ENCODE measurements around the gene DYNLRB1. TPM values are rescaled to one million over a fixed set of nuclear protein-coding genes. Genes with fewer than 3 reads are reported as not detected.

Gene DYNLRB1
- total RNA-seq, 4 donors from 2014 or later, result 119 to 231 (median 210) TPM

DNA sequence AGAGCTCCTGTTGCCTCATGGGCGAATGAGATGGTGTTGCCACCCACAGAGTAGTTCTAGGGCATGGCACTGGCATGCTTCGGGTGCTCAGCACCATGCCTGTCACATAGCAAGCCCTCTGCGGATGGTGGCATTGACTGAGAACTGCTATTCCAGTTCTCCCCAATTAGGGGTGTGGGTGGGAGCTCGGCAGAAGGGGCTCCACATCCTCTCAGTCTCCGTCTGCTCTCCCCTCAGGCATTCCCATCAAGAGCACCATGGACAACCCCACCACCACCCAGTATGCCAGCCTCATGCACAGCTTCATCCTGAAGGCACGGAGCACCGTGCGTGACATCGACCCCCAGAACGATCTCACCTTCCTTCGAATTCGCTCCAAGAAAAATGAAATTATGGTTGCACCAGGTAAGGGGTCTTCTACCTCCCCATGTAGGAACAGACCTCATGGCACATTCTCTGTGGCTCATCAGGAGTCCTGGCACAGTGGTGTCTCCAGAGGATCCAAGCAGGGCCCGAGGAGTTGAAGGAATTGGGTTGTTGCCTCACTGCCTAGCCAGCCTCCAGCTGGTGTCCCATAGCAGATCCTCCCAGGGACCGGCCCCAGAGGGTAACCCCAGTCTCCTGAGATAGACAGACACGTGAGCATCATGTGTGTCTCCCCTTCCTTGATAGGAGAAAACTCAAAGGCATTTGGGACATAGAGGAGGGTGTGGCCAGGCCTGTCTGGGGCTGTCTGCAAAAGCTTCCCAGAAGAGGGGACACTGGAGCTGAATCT is 18.4 kb downstream of the DYNLRB1 start:
- H3K36me3 ChIP-seq, result peaks cover 48 to 59% of the 10 kb centered on the region in 2 donors
- TF ChIP-seq POLR2A (IDR thresholded peaks at IDR 0.05), result no peak
- TF ChIP-seq, protein P1, sequence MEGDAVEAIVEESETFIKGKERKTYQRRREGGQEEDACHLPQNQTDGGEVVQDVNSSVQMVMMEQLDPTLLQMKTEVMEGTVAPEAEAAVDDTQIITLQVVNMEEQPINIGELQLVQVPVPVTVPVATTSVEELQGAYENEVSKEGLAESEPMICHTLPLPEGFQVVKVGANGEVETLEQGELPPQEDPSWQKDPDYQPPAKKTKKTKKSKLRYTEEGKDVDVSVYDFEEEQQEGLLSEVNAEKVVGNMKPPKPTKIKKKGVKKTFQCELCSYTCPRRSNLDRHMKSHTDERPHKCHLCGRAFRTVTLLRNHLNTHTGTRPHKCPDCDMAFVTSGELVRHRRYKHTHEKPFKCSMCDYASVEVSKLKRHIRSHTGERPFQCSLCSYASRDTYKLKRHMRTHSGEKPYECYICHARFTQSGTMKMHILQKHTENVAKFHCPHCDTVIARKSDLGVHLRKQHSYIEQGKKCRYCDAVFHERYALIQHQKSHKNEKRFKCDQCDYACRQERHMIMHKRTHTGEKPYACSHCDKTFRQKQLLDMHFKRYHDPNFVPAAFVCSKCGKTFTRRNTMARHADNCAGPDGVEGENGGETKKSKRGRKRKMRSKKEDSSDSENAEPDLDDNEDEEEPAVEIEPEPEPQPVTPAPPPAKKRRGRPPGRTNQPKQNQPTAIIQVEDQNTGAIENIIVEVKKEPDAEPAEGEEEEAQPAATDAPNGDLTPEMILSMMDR (IDR thresholded peaks at IDR 0.05), result no peak
- no peaks in the 10 kb centered on the region for H3K27me3 ChIP-seq
- no peak overlapping the region for H3K4me3 ChIP-seq (replicated peaks in 1 of 3)
- no peak for DNase-seq
- H3K9me3 ChIP-seq, result no peaks in the 10 kb centered on the region
- no peak overlapping the region for H3K27ac ChIP-seq
- H3K4me1 ChIP-seq, result peaks cover 0 to 6% of the 10 kb centered on the region in 2 donors
- intact Hi-C loops (cut with DNase I), result loop anchor here (10.0 kb wide), 1 partner anchor 220 kb away; no protein-coding TSS in a partner anchor
- 88 to 91% methylated on average over 13 to 15 of the region's 15 CpGs for WGBS, 2 donors

DNA sequence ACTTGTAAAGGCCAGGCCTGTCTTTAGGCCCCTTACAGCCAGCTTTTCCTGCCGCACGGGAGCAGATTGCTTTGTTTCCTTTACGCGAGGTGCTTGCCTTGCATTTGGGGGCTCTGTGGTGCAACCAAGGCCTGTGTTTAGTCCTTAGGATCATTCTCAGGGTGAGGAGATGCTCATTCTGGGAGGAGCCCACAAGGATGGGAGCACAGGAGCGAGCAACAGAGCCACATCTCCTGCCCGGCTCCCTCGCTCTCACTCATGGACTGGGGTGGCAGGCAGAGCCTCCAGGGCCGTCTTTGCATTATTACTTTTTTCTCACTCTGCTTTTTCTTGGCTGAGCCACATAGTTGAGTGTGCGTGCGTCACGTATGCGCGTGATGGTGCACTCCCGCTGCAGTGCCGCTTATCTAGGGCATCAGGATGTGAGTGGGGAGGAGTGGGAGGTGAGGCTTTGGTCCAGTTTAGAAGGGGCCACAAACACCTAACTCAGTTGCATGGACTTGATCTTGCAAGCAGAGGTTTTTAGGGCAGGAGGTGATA is 19.1 kb downstream of the DYNLRB1 start:
- WGBS, 2 donors, result 95 to 96% methylated on average over 15 of the region's 15 CpGs
- intact Hi-C loops (cut with DNase I), result loop anchor here (10.0 kb wide), 1 partner anchor 221 kb away; no protein-coding TSS in a partner anchor
- TF ChIP-seq, protein P1 (IDR thresholded peaks at IDR 0.05), result no peak
- no peak for TF ChIP-seq POLR2A (IDR thresholded peaks at IDR 0.05)
- no peak for DNase-seq
- Histone ChIP-seq H3K4me3 (replicated peaks in 1 of 3) (no peak overlapping the region), H3K4me1 (no peaks in the 10 kb centered on the region), H3K27ac (no peak overlapping the region), H3K36me3 (peaks cover 51 to 60% of the 10 kb centered on the region in 2 donors), H3K27me3 (no peaks in the 10 kb centered on the region), H3K9me3 (no peaks in the 10 kb centered on the region)

DNA sequence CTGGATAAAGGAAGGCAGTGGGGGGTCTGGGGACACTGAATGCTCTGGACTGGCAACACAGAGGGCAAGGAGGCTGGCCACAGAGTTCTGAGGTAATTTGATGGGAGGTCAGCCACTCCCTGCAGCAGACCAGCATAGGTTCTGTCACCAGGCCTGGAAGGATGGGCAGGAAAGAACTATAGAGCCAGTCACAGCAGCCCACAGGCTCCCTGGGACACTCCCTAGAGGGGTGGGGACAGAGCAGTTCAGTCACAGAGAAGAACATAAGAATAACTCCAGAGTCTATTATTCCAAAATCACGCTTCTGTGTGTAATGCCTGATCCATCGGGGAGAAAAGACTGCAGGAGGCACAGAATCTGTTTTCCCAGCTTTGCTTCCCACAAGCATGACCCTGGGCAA is 19.6 kb downstream of the DYNLRB1 start:
- no peak for DNase-seq
- Histone ChIP-seq H3K27ac (no peak overlapping the region), H3K9me3 (no peaks in the 10 kb centered on the region), H3K4me3 (replicated peaks in 1 of 3) (no peak overlapping the region), H3K27me3 (no peaks in the 10 kb centered on the region), H3K4me1 (no peaks in the 10 kb centered on the region), H3K36me3 (peaks cover 56 to 60% of the 10 kb centered on the region in 2 donors)
- TF ChIP-seq, protein P1 (IDR thresholded peaks at IDR 0.05), result no peak
- no peak for TF ChIP-seq POLR2A (IDR thresholded peaks at IDR 0.05)
- intact Hi-C loops (cut with DNase I), result loop anchor here (10.0 kb wide), 1 partner anchor 221 kb away; no protein-coding TSS in a partner anchor
- WGBS, 2 donors, result 100% methylated on average over 2 of the region's 2 CpGs

DNA sequence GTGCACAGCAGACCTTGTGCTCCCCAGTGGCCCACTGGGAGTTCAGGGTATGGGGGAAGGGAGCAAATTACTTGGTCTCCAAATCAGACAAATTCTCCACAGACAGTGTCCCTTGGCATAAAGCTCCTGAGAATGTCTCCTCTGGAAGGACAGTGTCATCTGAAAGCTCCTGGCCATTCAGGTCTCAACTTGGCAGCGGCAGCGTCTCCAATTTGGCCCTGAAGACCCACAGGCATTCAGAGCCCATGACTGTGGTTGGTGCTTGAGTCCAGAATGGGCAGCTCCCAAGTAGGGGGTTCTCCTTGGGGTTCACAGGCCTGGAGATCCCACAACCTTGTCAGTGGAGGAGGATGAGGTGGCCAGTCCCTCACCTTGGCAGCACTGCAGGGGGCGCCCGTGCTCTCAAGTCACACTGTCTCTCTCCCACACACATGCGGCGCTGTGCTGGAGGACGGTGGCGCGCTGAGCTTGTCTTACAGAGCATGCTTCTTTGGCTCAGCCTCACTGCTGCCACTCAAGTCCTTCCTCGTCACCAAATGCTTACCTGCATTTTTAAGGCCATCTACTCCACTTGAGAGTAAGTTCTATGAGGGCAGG is 20.7 kb downstream of the DYNLRB1 start:
- peak in 1 of 2 donors; percentile 32 for DNase-seq
- no peak overlapping the region for H3K4me3 ChIP-seq (replicated peaks in 1 of 3)
- H3K9me3 ChIP-seq, result no peaks in the 10 kb centered on the region
- H3K27me3 ChIP-seq, result no peaks in the 10 kb centered on the region
- TF ChIP-seq, protein P1 (IDR thresholded peaks at IDR 0.05), result peak in 2 of 6 experiments; percentile 17 to 20
- TF ChIP-seq POLR2A (IDR thresholded peaks at IDR 0.05), result no peak
- intact Hi-C loops (cut with DNase I), result loop anchor here (10.0 kb wide), 1 partner anchor 222 kb away; no protein-coding TSS in a partner anchor
- WGBS, 2 donors, result 80 to 86% methylated on average over 8 to 10 of the region's 10 CpGs
- H3K27ac ChIP-seq, result no peak overlapping the region
- peaks cover 67 to 69% of the 10 kb centered on the region in 2 donors for H3K36me3 ChIP-seq
- no peaks in the 10 kb centered on the region for H3K4me1 ChIP-seq

Measured in thyroid gland (tissue), 4 donors.